Neutrophil (primary cell): ENCODE measurements around the gene C9.
"Not testable (repeated sequence)": the region's sequence is repeated elsewhere in the genome, so short reads cannot be mapped to it uniquely, and the experiment has no call there.

Experiments used
- H3K27ac ChIP-seq: fragments of 200-600 bp; sonication (generic); 2 replicates; pipeline ENCODE4 v1.5.1; 2016; ENCODE audit warnings: mild to moderate bottlenecking, moderate library complexity
- H3K27me3 ChIP-seq: fragments of 200-600 bp; sonication (generic); 2 replicates; pipeline ENCODE4 v1.6.0; 2016; ENCODE audit warnings: mild to moderate bottlenecking
- H3K36me3 ChIP-seq: fragments of 200-600 bp; sonication (generic); 2 replicates; pipeline ENCODE4 v1.5.1; 2017
- H3K4me1 ChIP-seq, 2 experiments: fragments of 200-600 bp in 1 of 2; sonication (generic) in 1 of 2; 1 replicate in 1 of 2; 2 replicates in 1 of 2; pipeline versions ENCODE4 v1.5.1 to v1.6.1; 2013 to 2016; ENCODE audit warnings: low read depth in 1 of 2, low read length in 1 of 2, mild to moderate bottlenecking in 1 of 2, moderate library complexity in 1 of 2; ENCODE audit not compliant: control insufficient read depth in 1 of 2, insufficient read depth in 1 of 2
- H3K4me3 ChIP-seq, 2 experiments: fragments of 200-600 bp in 1 of 2; sonication (generic) in 1 of 2; 1 replicate in 1 of 2; 2 replicates in 1 of 2; pipeline ENCODE4 v1.5.1; 2013 to 2016; ENCODE audit warnings: low read depth in 1 of 2, low read length in 1 of 2, mild to moderate bottlenecking in 1 of 2, moderate library complexity in 1 of 2
- H3K9me3 ChIP-seq: fragments of 200-600 bp; sonication (generic); 2 replicates; pipeline ENCODE4 v1.5.1; 2016
- CTCF ChIP-seq: fragments of 200-600 bp; sonication (generic); IDR thresholded peaks from 2 replicates; pipeline ENCODE4 v1.5.1; 2016; ENCODE audit warnings: antibody characterized with exemption

The C9 gene

GRCh38 chr5:39340506-39340905 is 23.8 kb downstream of the C9 start:
- H3K9me3 ChIP-seq: no peaks in the 10 kb centered on the region
- no peak overlapping the region for H3K4me3 ChIP-seq
- H3K4me1 ChIP-seq: no peaks in the 10 kb centered on the region
- H3K27me3 ChIP-seq: no peaks in the 10 kb centered on the region
- H3K36me3 ChIP-seq: no peaks in the 10 kb centered on the region
- TF ChIP-seq CTCF: no peak
- H3K27ac ChIP-seq: no peak overlapping the region

GRCh38 chr5:39337252-39337915 is 26.9 kb downstream of the C9 start:
- Histone ChIP-seq H3K27ac (no peak overlapping the region), H3K36me3 (no peaks in the 10 kb centered on the region), H3K27me3 (no peaks in the 10 kb centered on the region), H3K4me1 (no peaks in the 10 kb centered on the region), H3K4me3 (no peak overlapping the region), H3K9me3 (no peaks in the 10 kb centered on the region)
- TF ChIP-seq CTCF: no peak

- H3K4me3 ChIP-seq, H3K4me1 ChIP-seq, H3K9me3 ChIP-seq, H3K27ac ChIP-seq, H3K27me3 ChIP-seq, H3K36me3 ChIP-seq: not testable (repeated sequence)
Observed at GRCh38 chr5:39334296-39334695, 30.0 kb downstream of the C9 start.

DNA sequence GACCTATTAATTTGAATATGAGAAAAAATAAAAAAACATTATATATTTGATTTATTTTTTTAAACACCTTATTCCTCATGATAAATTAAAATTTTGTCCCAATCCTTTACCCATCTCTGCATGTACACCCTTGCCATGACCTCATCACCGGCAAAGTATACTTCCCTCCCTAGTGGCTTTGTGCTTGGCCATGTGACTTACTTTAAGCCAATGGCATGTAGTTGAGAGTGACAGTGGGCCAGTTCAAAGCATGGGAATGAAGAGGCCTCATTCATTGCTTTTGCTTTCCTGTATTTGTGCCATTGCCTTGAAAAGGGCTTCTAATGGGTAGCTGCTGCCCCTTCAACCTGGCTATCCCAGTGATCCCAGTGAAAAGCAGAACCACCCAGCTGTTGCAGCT is 31.2 kb downstream of the C9 start:
- no peak for TF ChIP-seq CTCF
- Histone ChIP-seq H3K4me1 (no peaks in the 10 kb centered on the region), H3K9me3 (no peaks in the 10 kb centered on the region), H3K36me3 (no peaks in the 10 kb centered on the region), H3K4me3 (no peak overlapping the region), H3K27ac (no peak overlapping the region), H3K27me3 (no peaks in the 10 kb centered on the region)

GRCh38 chr5:39331861-39332381 is 32.4 kb downstream of the C9 start:
- Histone ChIP-seq H3K27ac (no peak overlapping the region), H3K4me1 (no peaks in the 10 kb centered on the region), H3K4me3 (no peak overlapping the region), H3K36me3 (no peaks in the 10 kb centered on the region), H3K27me3 (no peaks in the 10 kb centered on the region), H3K9me3 (no peaks in the 10 kb centered on the region)
- TF ChIP-seq CTCF: no peak

DNA sequence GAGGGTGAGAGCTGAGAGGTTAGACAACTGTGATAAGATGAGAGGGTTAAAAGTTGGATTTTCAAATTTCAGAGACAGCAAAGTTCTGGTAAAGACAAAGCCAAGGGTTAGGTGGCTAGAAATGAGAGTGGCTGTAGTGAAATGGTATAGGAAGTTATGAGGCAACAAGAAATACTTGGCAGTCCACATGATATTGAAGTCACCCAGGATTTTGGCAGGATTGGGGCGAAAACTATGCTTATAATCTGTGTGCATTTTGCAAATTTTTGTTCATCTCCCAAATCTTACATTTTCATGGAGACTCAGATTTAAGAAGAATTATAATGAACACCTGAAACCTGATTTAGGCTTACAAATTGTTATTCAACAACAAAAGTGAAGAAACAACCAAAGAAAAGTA is 35.6 kb downstream of the C9 start:
- no peak overlapping the region for H3K27ac ChIP-seq
- no peaks in the 10 kb centered on the region for H3K27me3 ChIP-seq
- no peaks in the 10 kb centered on the region for H3K36me3 ChIP-seq
- no peak for TF ChIP-seq CTCF
- no peaks in the 10 kb centered on the region for H3K9me3 ChIP-seq
- H3K4me1 ChIP-seq: no peaks in the 10 kb centered on the region
- no peak overlapping the region for H3K4me3 ChIP-seq
